Hepatocyte (in vitro differentiated cells): Measurements from ENCODE around the gene CRACDL.

Experiments
- EZH2 ChIP-seq: fragments of 200-600 bp; sonication (generic); IDR thresholded peaks from 2 replicates; pipeline ENCODE4 v1.6.1; 2016; ENCODE audit warnings: antibody characterized with exemption, mild to moderate bottlenecking, borderline replicate concordance
- EZH2phosphoT487 ChIP-seq: fragments of 200-600 bp; sonication (generic); IDR thresholded peaks from one replicate; pipeline ENCODE4 v1.6.1; 2018; ENCODE audit warnings: antibody characterized with exemption, mild to moderate bottlenecking, low read depth, moderate library complexity; ENCODE audit not compliant: unreplicated experiment, severe bottlenecking
- TF ChIP-seq, protein P1 (sequence below): fragments of 200-600 bp; sonication (generic); IDR thresholded peaks from 2 replicates; pipeline ENCODE4 v1.5.1; 2016; ENCODE audit warnings: antibody characterized with exemption, mild to moderate bottlenecking; ENCODE audit not compliant: poor library complexity

DNA sequence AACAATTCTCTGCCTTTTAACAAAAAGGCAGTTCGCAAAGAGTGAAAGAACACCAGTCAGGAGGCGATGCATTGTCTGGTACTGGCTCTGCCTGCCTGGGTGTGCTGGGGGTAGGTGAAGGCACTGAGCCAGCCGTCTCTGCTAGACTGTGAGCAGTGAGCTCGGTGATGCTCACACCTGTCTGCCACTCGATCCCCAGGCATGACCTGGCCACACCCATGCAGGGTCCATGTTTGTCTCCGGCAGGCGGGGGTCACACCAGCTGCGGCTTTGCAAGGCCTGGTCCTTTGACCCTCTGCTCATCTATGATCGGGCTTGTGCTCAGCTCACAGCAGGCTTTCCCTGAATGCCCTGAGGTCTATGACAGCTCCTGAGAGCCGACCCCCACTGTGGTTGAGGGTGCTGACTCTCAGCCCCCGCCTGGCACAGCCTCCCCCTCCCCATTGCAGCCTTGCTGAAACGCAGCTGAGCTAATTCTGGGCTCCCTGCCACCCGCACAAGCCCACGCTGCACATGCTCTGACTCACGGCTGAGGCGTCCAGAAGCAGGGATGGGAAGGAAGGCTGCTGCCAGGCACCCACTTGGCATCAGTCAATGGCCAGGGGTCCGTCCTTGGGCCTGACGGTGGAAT lies 23.7 kb downstream of the CRACDL start:
- TF ChIP-seq, protein P1, sequence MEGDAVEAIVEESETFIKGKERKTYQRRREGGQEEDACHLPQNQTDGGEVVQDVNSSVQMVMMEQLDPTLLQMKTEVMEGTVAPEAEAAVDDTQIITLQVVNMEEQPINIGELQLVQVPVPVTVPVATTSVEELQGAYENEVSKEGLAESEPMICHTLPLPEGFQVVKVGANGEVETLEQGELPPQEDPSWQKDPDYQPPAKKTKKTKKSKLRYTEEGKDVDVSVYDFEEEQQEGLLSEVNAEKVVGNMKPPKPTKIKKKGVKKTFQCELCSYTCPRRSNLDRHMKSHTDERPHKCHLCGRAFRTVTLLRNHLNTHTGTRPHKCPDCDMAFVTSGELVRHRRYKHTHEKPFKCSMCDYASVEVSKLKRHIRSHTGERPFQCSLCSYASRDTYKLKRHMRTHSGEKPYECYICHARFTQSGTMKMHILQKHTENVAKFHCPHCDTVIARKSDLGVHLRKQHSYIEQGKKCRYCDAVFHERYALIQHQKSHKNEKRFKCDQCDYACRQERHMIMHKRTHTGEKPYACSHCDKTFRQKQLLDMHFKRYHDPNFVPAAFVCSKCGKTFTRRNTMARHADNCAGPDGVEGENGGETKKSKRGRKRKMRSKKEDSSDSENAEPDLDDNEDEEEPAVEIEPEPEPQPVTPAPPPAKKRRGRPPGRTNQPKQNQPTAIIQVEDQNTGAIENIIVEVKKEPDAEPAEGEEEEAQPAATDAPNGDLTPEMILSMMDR, result no peak
- TF ChIP-seq EZH2 (no peak), EZH2phosphoT487 (no peak)
